GM23338 (cell line): ENCODE measurements around the gene FEM1B. TPM values are rescaled to one million over a fixed set of nuclear protein-coding genes. Genes with fewer than 3 reads are reported as not detected.

ENCODE experiments used
- ATAC-seq: fragments of 200-7000 bp; cut with Tn5 transposase; 3 replicates; pipeline ENCODE4 v1.9.1; 2020
- DNase-seq: peaks from one replicate; pipeline ENCODE4 v3.0.0-alpha.2; 2015; ENCODE audit warnings: low spot score
- H2AFZ ChIP-seq: fragments of 200-600 bp; sonication (generic); 2 replicates; pipeline ENCODE4 v1.8.0; 2016; ENCODE audit warnings: antibody characterized with exemption, mild to moderate bottlenecking, moderate library complexity
- H3F3A ChIP-seq: fragments of 200-600 bp; sonication (generic); replicated peaks from 2 replicates; pipeline ENCODE4 v1.8.0; 2017; ENCODE audit warnings: antibody characterized with exemption, mixed run types, low read depth
- H3K27ac ChIP-seq: fragments of 200-600 bp; sonication (generic); 2 replicates; pipeline ENCODE4 v1.6.1; 2016; ENCODE audit warnings: low read depth
- H3K27me3 ChIP-seq: fragments of 200-600 bp; sonication (generic); 2 replicates; pipeline ENCODE4 v1.8.0; 2016; ENCODE audit warnings: mild to moderate bottlenecking, mixed run types, moderate library complexity; ENCODE audit not compliant: insufficient read depth
- H3K36me3 ChIP-seq: fragments of 200-600 bp; sonication (generic); 2 replicates; pipeline ENCODE4 v1.8.0; 2016; ENCODE audit warnings: mild to moderate bottlenecking; ENCODE audit not compliant: insufficient read depth
- H3K4me1 ChIP-seq: fragments of 200-600 bp; sonication (generic); 2 replicates; pipeline ENCODE4 v1.8.0; 2016; ENCODE audit warnings: mild to moderate bottlenecking, moderate library complexity; ENCODE audit not compliant: insufficient read depth
- H3K4me2 ChIP-seq: fragments of 200-600 bp; sonication (generic); 2 replicates; pipeline ENCODE4 v1.7.1; 2017; ENCODE audit warnings: mixed run types
- H3K4me3 ChIP-seq: fragments of 200-600 bp; sonication (generic); 2 replicates; pipeline ENCODE4 v1.6.1; 2016; ENCODE audit warnings: mixed run types
- H3K79me2 ChIP-seq: fragments of 200-600 bp; sonication (generic); replicated peaks from 2 replicates; pipeline ENCODE4 v1.8.0; 2017; ENCODE audit warnings: mild to moderate bottlenecking; ENCODE audit not compliant: insufficient read depth
- H3K9me2 ChIP-seq: fragments of 200-600 bp; sonication (generic); 2 replicates; pipeline ENCODE4 v1.8.0; 2017; ENCODE audit not compliant: insufficient read depth
- H4K20me1 ChIP-seq: fragments of 200-600 bp; sonication (generic); replicated peaks from 2 replicates; pipeline ENCODE4 v1.8.0; 2017; ENCODE audit warnings: mild to moderate bottlenecking; ENCODE audit not compliant: insufficient read depth
- H3K27ac Mint-ChIP-seq: 2 replicates; pipeline ENCODE4 v1.8.0; 2020; ENCODE audit warnings: inconsistent platforms, mild to moderate bottlenecking, moderate library complexity, mixed read lengths
- H3K27me3 Mint-ChIP-seq: 3 replicates; pipeline ENCODE4 v1.8.0; 2022; ENCODE audit warnings: low read depth, mild to moderate bottlenecking, moderate library complexity, mixed read lengths, inconsistent platforms; ENCODE audit not compliant: insufficient read depth, poor library complexity
- H3K36me3 Mint-ChIP-seq: 3 replicates; pipeline ENCODE4 v1.8.0; 2021; ENCODE audit warnings: low read depth, mild to moderate bottlenecking, inconsistent platforms, moderate library complexity, mixed read lengths
- H3K4me1 Mint-ChIP-seq: 3 replicates; pipeline ENCODE4 v1.8.0; 2020; ENCODE audit warnings: mild to moderate bottlenecking, inconsistent platforms, mixed read lengths
- H3K4me3 Mint-ChIP-seq: 3 replicates; pipeline ENCODE4 v1.8.0; 2021; ENCODE audit warnings: moderate library complexity, mild to moderate bottlenecking, inconsistent platforms, mixed read lengths
- H3K9me3 Mint-ChIP-seq: 3 replicates; pipeline ENCODE4 v1.8.0; 2020; ENCODE audit warnings: moderate library complexity, mild to moderate bottlenecking, inconsistent platforms, mixed read lengths
- CREB1 ChIP-seq: fragments of 250-450 bp; sonication (Bioruptor Pico); IDR thresholded peaks from 2 replicates; pipeline ENCODE4 v1.5.0; 2020; ENCODE audit warnings: low read depth, mild to moderate bottlenecking, moderate library complexity
- CTCF ChIP-seq, 2 experiments: fragments of 200-600 bp in 1 of 2; sonication (generic) in 1 of 2; conservative IDR thresholded peaks; 2 replicates each; pipeline versions ENCODE4 v1.5.1 to v1.6.1; 2016 to 2017; ENCODE audit warnings: antibody characterized with exemption in 2 of 2, low read depth in 2 of 2, mild to moderate bottlenecking in 2 of 2, moderate library complexity in 1 of 2
- ETS1 ChIP-seq: IDR thresholded peaks from 2 replicates; pipeline ENCODE4 v1.6.1; 2016; ENCODE audit warnings: antibody characterized with exemption
- EZH2 ChIP-seq: fragments of 200-600 bp; sonication (generic); IDR thresholded peaks from one replicate; pipeline ENCODE4 v1.8.0; 2017; ENCODE audit warnings: antibody characterized with exemption, mild to moderate bottlenecking, low read depth; ENCODE audit not compliant: unreplicated experiment
- EZH2phosphoT487 ChIP-seq: fragments of 200-600 bp; sonication (generic); IDR thresholded peaks from one replicate; pipeline ENCODE4 v1.8.1; 2018; ENCODE audit warnings: antibody characterized with exemption; ENCODE audit not compliant: unreplicated experiment
- JUNB ChIP-seq: IDR thresholded peaks from one replicate; pipeline ENCODE4 v1.6.1; 2016; ENCODE audit warnings: antibody characterized with exemption; ENCODE audit not compliant: unreplicated experiment
- NANOG ChIP-seq: IDR thresholded peaks from 2 replicates; pipeline ENCODE4 v1.6.1; 2016; ENCODE audit warnings: antibody characterized with exemption, borderline replicate concordance
- POLR2AphosphoS5 ChIP-seq: IDR thresholded peaks from 2 replicates; pipeline ENCODE4 v1.6.1; 2016; ENCODE audit warnings: antibody characterized with exemption, low read depth
- REST ChIP-seq: IDR thresholded peaks from one replicate; pipeline ENCODE4 v1.6.1; 2018; ENCODE audit warnings: antibody characterized with exemption; ENCODE audit not compliant: unreplicated experiment
- STAT1 ChIP-seq: IDR thresholded peaks from one replicate; pipeline ENCODE4 v1.6.1; 2016; ENCODE audit warnings: antibody characterized with exemption; ENCODE audit not compliant: unreplicated experiment
- ZNF114 ChIP-seq: fragments of 250-450 bp; sonication (Bioruptor Pico); IDR thresholded peaks from 2 replicates; pipeline ENCODE4 v1.5.0; 2020; ENCODE audit warnings: mild to moderate bottlenecking, moderate library complexity
- ZNF462 ChIP-seq: fragments of 250-450 bp; sonication (Bioruptor Pico); IDR thresholded peaks from 2 replicates; pipeline ENCODE4 v1.5.0; 2020; ENCODE audit warnings: mild to moderate bottlenecking, moderate library complexity
- polyA plus RNA-seq: library from polyadenylated mRNA; unstranded; fragments of >200 nt; fragmentation: Nextera tagmentation; extraction: Ambion mirVana; gene quantifications from 2 replicates; pipeline ENCODE4 v1.2.1, GENCODE V29; 2016
- total RNA-seq: library from RNA; depleted of rRNA; stranded (reverse); fragments of >200 nt; shearing (Covaris generic); gene quantifications from 2 replicates; pipeline ENCODE4 v1.2.3, GENCODE V29; 2014

The FEM1B gene
- total and polyA plus RNA-seq, 2 experiments from 2014 or later = 13.0 to 82.0 TPM

GRCh38 chr15:68284616-68285258 lies 7.2 kb downstream of the FEM1B start:
- peaks cover 70% of the 10 kb centered on the region for H3K4me1 ChIP-seq
- no peaks in the 10 kb centered on the region; the same call in 1 of the 2 replicates for H3F3A ChIP-seq
- H3K4me2 ChIP-seq = peak overlapping the region; percentile 16; the same call in 1 of the 2 replicates
- Mint-ChIP-seq H3K4me1 (peaks cover 68% of the 10 kb centered on the region), H3K27ac (no peak overlapping the region), H3K36me3 (peaks cover 30% of the 10 kb centered on the region), H3K27me3 (peaks cover 6% of the 10 kb centered on the region), H3K4me3 (no peak overlapping the region), H3K9me3 (peaks cover 10% of the 10 kb centered on the region; the same call in 2 of the 3 replicates)
- TF ChIP-seq EZH2phosphoT487 (no peak), NANOG (no peak), ZNF114 (no peak), ZNF462 (CRISPR knock-in tag) (no peak), ETS1 (no peak), JUNB (no peak), REST (no peak), POLR2AphosphoS5 (no peak), STAT1 (no peak), CTCF (conservative IDR thresholded peaks at IDR 0.05; ENCODE audit: low read depth in 2 of 2) (no peak), EZH2 (no peak), CREB1 (no peak)
- peaks cover 100% of the 10 kb centered on the region for H3K79me2 ChIP-seq
- H3K4me3 ChIP-seq = no peak overlapping the region
- no peak overlapping the region for H3K27ac ChIP-seq
- no peaks in the 10 kb centered on the region for H3K27me3 ChIP-seq
- no peak overlapping the region for H2AFZ ChIP-seq
- ATAC-seq = no peak
- peaks cover 5% of the 10 kb centered on the region; the same call in 1 of the 2 replicates for H3K36me3 ChIP-seq
- H3K9me2 ChIP-seq = no peaks in the 10 kb centered on the region
- H4K20me1 ChIP-seq = peaks cover 44% of the 10 kb centered on the region
- no peak for DNase-seq
